Liver (tissue), 9 donors: ENCODE results near the gene SUGP2. TPM values are rescaled to one million over a fixed set of nuclear protein-coding genes. Genes with fewer than 3 reads are reported as not detected.

Experiments
- DNase-seq: peaks from one replicate; pipeline ENCODE4 v3.0.0-alpha.2; 2017; ENCODE audit warnings: low spot score
- H3K27ac ChIP-seq, 2 donors: one replicate each; pipeline ENCODE4 v1.7.0; 2013; ENCODE audit warnings: inconsistent platforms in 2 of 2, low read length in 2 of 2, control low read depth in 1 of 2, low read depth in 1 of 2, mild to moderate bottlenecking in 1 of 2
- H3K27me3 ChIP-seq, 4 donors: one replicate each; pipeline versions ENCODE4 v1.6.1 to v1.7.0; 2013; ENCODE audit warnings: low read length in 3 of 4, inconsistent platforms in 1 of 4, mild to moderate bottlenecking in 1 of 4, moderate library complexity in 1 of 4; ENCODE audit not compliant: control insufficient read depth in 4 of 4, insufficient read depth in 4 of 4
- H3K36me3 ChIP-seq, 4 donors: one replicate each; pipeline versions ENCODE4 v1.6.1 to v1.7.0; 2013; ENCODE audit warnings: low read length in 3 of 4, mild to moderate bottlenecking in 3 of 4, low read depth in 1 of 4, moderate library complexity in 1 of 4; ENCODE audit not compliant: control insufficient read depth in 4 of 4, insufficient read depth in 3 of 4
- H3K4me1 ChIP-seq, 4 donors: one replicate each; pipeline versions ENCODE4 v1.6.1 to v1.7.0; 2013; ENCODE audit warnings: low read length in 3 of 4, mild to moderate bottlenecking in 3 of 4, moderate library complexity in 1 of 4; ENCODE audit not compliant: control insufficient read depth in 4 of 4, insufficient read depth in 4 of 4
- H3K4me3 ChIP-seq, 3 donors: one replicate each; pipeline versions ENCODE4 v1.6.1 to v1.7.0; 2013; ENCODE audit warnings: low read length in 3 of 3, control low read depth in 1 of 3, low read depth in 1 of 3, mild to moderate bottlenecking in 1 of 3
- H3K9ac ChIP-seq, 2 donors: one replicate each; pipeline ENCODE4 v1.7.0; 2013; ENCODE audit warnings: low read length in 2 of 2, mild to moderate bottlenecking in 2 of 2, moderate library complexity in 2 of 2, control low read depth in 1 of 2, low read depth in 1 of 2
- H3K9me3 ChIP-seq, 4 donors: one replicate each; pipeline versions ENCODE4 v1.6.1 to v1.7.0; 2013; ENCODE audit warnings: low read length in 3 of 4; ENCODE audit not compliant: control insufficient read depth in 4 of 4
- CTCF ChIP-seq: fragments of 150-350 bp; IDR thresholded peaks from 2 replicates; pipeline ENCODE4 v1.5.1; 2017; ENCODE audit warnings: improper control_type of control experiment, low read depth, low read length; ENCODE audit not compliant: missing input control
- EGR1 ChIP-seq, 2 donors: IDR thresholded peaks; 2 replicates each; pipeline ENCODE4 v1.6.1; 2016 to 2018; ENCODE audit warnings: antibody characterized with exemption in 2 of 2, low read depth in 2 of 2
- FOXA1 ChIP-seq: IDR thresholded peaks from 2 replicates; pipeline ENCODE4 v1.6.1; 2016; ENCODE audit warnings: antibody characterized with exemption
- FOXA2 ChIP-seq: IDR thresholded peaks from 2 replicates; pipeline ENCODE4 v1.6.1; 2016; ENCODE audit warnings: antibody characterized with exemption
- GABPA ChIP-seq, 2 donors: IDR thresholded peaks in 1 of 2; conservative IDR thresholded peaks in 1 of 2; 2 replicates each; pipeline ENCODE4 v1.6.1; 2016; ENCODE audit warnings: antibody characterized with exemption in 2 of 2, mild to moderate bottlenecking in 1 of 2, moderate library complexity in 1 of 2
- HNF4A ChIP-seq, 2 donors: conservative IDR thresholded peaks; 2 replicates each; pipeline ENCODE4 v1.6.1; 2016; ENCODE audit warnings: antibody characterized with exemption in 2 of 2, mild to moderate bottlenecking in 2 of 2
- HNF4G ChIP-seq: IDR thresholded peaks from 2 replicates; pipeline ENCODE4 v1.6.1; 2016; ENCODE audit warnings: antibody characterized with exemption
- MAX ChIP-seq: IDR thresholded peaks from 2 replicates; pipeline ENCODE4 v1.6.1; 2016; ENCODE audit warnings: antibody characterized with exemption
- RAD21 ChIP-seq, 2 donors: IDR thresholded peaks; 2 replicates each; pipeline ENCODE4 v1.6.1; 2016; ENCODE audit warnings: antibody characterized with exemption in 2 of 2, mild to moderate bottlenecking in 2 of 2
- REST ChIP-seq: IDR thresholded peaks from 2 replicates; pipeline ENCODE4 v1.6.1; 2016; ENCODE audit warnings: antibody characterized with exemption, mild to moderate bottlenecking
- SP1 ChIP-seq: IDR thresholded peaks from 2 replicates; pipeline ENCODE4 v1.6.1; 2018; ENCODE audit warnings: antibody characterized with exemption, mild to moderate bottlenecking
- TAF1 ChIP-seq: conservative IDR thresholded peaks from 2 replicates; pipeline ENCODE4 v1.6.1; 2016; ENCODE audit warnings: antibody characterized with exemption, mild to moderate bottlenecking
- YY1 ChIP-seq: IDR thresholded peaks from 2 replicates; pipeline ENCODE4 v1.6.1; 2016; ENCODE audit warnings: antibody characterized with exemption, mild to moderate bottlenecking
- WGBS: extraction: QIAGEN DNeasy Blood & Tissue Kit; methylation state at CpG from one replicate; pipeline ENCODE4 v1.1.7; 2013; 5-methylcytosine and 5-hydroxymethylcytosine counted together
- polyA plus RNA-seq, 2 donors: library from polyadenylated mRNA; stranded (reverse) in 1 of 2; unstranded in 1 of 2; fragments of 200-250 nt in 1 of 2; fragments of >200 nt in 1 of 2; fragmentation: Nextera tagmentation in 1 of 2; extraction: Ambion mirVana in 1 of 2; gene quantifications; one replicate each; pipeline versions ENCODE4 v1.2.1 to v1.2.3, GENCODE V29; 2013 to 2015
- total RNA-seq, 2 donors: library from RNA; depleted of rRNA; stranded (reverse); fragments of >200 nt; gene quantifications; one replicate each; pipeline ENCODE4 v1.2.3, GENCODE V29; 2014
- TF ChIP-seq, protein P1 (sequence below): IDR thresholded peaks from 2 replicates; pipeline ENCODE4 v1.6.1; 2016; ENCODE audit warnings: antibody characterized with exemption
- TF ChIP-seq, protein P2 (sequence below): IDR thresholded peaks from 2 replicates; pipeline ENCODE4 v1.6.1; 2016; ENCODE audit warnings: antibody characterized with exemption
- donor health status: healthy.
- donor health status: healthy.
- donor health status: healthy.
- donor health status: healthy.
- donor health status: healthy.

SUGP2 gene
- total and polyA plus RNA-seq, 4 donors = 9.6 to 29.0 (median 19.2) TPM

GRCh38 chr19:19039901-19040300 is 6.6 kb upstream of the SUGP2 start:
- peak overlapping the region; percentile 39 to 44 for H3K27ac ChIP-seq
- TF ChIP-seq SP1 = no peak
- TF ChIP-seq GABPA (IDR thresholded peaks at IDR 0.05 in 1 of 2, conservative IDR thresholded peaks at IDR 0.05 in 1 of 2) = no peak
- TF ChIP-seq, protein P1, sequence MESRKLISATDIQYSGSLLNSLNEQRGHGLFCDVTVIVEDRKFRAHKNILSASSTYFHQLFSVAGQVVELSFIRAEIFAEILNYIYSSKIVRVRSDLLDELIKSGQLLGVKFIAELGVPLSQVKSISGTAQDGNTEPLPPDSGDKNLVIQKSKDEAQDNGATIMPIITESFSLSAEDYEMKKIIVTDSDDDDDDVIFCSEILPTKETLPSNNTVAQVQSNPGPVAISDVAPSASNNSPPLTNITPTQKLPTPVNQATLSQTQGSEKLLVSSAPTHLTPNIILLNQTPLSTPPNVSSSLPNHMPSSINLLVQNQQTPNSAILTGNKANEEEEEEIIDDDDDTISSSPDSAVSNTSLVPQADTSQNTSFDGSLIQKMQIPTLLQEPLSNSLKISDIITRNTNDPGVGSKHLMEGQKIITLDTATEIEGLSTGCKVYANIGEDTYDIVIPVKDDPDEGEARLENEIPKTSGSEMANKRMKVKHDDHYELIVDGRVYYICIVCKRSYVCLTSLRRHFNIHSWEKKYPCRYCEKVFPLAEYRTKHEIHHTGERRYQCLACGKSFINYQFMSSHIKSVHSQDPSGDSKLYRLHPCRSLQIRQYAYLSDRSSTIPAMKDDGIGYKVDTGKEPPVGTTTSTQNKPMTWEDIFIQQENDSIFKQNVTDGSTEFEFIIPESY = no peak
- TF ChIP-seq FOXA1 = no peak
- no peak for TF ChIP-seq EGR1 (IDR thresholded peaks at IDR 0.05; ENCODE audit: low read depth in 2 of 2)
- TF ChIP-seq HNF4A (conservative IDR thresholded peaks at IDR 0.05) = no peak
- TF ChIP-seq, protein P2, sequence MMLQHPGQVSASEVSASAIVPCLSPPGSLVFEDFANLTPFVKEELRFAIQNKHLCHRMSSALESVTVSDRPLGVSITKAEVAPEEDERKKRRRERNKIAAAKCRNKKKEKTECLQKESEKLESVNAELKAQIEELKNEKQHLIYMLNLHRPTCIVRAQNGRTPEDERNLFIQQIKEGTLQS = no peak
- TF ChIP-seq YY1 = no peak
- TF ChIP-seq FOXA2 = no peak
- peaks cover 0 to 17% (median 6%) of the 10 kb centered on the region in 4 donors for H3K4me1 ChIP-seq
- WGBS = 45% methylated on average over 4 of the region's 4 CpGs
- no peaks in the 10 kb centered on the region for H3K9me3 ChIP-seq
- peaks cover 0 to 8% (median 3%) of the 10 kb centered on the region in 4 donors for H3K36me3 ChIP-seq
- no peak overlapping the region for H3K4me3 ChIP-seq
- DNase-seq = no peak
- H3K27me3 ChIP-seq = no peaks in the 10 kb centered on the region
- no peak overlapping the region for H3K9ac ChIP-seq

DNA sequence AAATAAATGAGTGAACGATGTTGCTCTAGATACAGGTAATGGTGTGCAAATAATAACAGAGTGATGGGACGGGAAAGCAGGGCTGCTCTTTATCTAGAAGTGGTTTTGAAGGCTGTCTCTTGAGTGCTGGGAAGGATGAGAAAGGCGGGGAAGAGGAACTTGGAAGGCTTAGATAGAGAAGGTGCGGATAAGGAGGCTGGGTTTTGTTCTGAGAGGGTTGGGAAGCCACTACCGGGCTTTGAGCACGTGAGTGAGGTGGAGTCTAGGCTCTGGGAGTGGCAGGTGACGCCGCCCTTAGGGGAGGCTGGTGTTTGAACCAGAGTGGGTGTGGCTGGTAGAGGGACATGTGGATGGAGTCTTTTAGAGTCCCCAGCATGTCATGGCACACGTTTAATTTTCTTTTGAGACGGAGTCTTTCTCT is 897 bp upstream of the SUGP2 start:
- H3K9me3 ChIP-seq = no peaks in the 10 kb centered on the region
- no peak for TF ChIP-seq HNF4A (conservative IDR thresholded peaks at IDR 0.05)
- TF ChIP-seq REST = no peak
- TF ChIP-seq SP1 = no peak
- TF ChIP-seq EGR1 (IDR thresholded peaks at IDR 0.05; ENCODE audit: low read depth in 2 of 2) = no peak
- TF ChIP-seq RAD21 (IDR thresholded peaks at IDR 0.05) = no peak
- TF ChIP-seq MAX = no peak
- TF ChIP-seq FOXA1 = no peak
- DNase-seq = peak; percentile 74
- WGBS = 11% methylated on average over 10 of the region's 10 CpGs
- no peaks in the 10 kb centered on the region for H3K27me3 ChIP-seq
- H3K4me3 ChIP-seq = peak overlapping the region; percentile 85 to 96 (median 91)
- peak overlapping the region; percentile 80 for H3K27ac ChIP-seq
- H3K36me3 ChIP-seq = peaks cover 0 to 10% (median 3%) of the 10 kb centered on the region in 4 donors
- H3K4me1 ChIP-seq = peaks cover 2 to 23% (median 17%) of the 10 kb centered on the region in 4 donors
- H3K9ac ChIP-seq = no peak overlapping the region

DNA sequence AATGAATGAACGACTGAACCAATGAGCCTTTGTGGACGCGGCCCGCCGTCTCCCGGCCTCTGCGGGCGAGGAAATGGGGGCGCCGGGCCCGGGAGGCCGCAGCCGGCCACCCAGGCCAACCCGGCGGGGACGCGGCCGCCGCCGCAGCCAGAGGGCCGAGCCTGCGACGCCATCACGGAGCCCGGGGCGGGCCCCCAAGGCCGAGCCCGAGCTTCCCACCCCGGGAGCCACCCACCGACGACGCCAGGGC is 216 bp downstream of the SUGP2 start:
- Histone ChIP-seq H3K4me1 (peaks cover 2 to 23% (median 17%) of the 10 kb centered on the region in 4 donors), H3K9ac (peak overlapping the region; percentile 61 to 63), H3K27me3 (no peaks in the 10 kb centered on the region), H3K27ac (peak overlapping the region; percentile 80), H3K4me3 (peak overlapping the region; percentile 67 to 96 (median 91)), H3K36me3 (peaks cover 4 to 12% (median 7%) of the 10 kb centered on the region in 4 donors), H3K9me3 (no peaks in the 10 kb centered on the region)
- under 1% methylated on average over 32 of the region's 32 CpGs for WGBS
- DNase-seq = no peak
- TF ChIP-seq HNF4A (conservative IDR thresholded peaks at IDR 0.05) (no peak), FOXA2 (no peak), FOXA1 (no peak), HNF4G (no peak), GABPA (IDR thresholded peaks at IDR 0.05 in 1 of 2, conservative IDR thresholded peaks at IDR 0.05 in 1 of 2) (no peak), TAF1 (no peak), SP1 (no peak), YY1 (no peak), CTCF (no peak), MAX (no peak), EGR1 (IDR thresholded peaks at IDR 0.05; ENCODE audit: low read depth in 2 of 2) (no peak)
- TF ChIP-seq, protein P1 = no peak
- TF ChIP-seq, protein P2 = no peak
